Measurements from ENCODE around the gene KCNE3. TPM values are rescaled to one million over a fixed set of nuclear protein-coding genes. Genes with fewer than 3 reads are reported as not detected.

The KCNE3 gene
- total RNA-seq, 1 experiment from 2014 or later: 4.9 TPM

DNA sequence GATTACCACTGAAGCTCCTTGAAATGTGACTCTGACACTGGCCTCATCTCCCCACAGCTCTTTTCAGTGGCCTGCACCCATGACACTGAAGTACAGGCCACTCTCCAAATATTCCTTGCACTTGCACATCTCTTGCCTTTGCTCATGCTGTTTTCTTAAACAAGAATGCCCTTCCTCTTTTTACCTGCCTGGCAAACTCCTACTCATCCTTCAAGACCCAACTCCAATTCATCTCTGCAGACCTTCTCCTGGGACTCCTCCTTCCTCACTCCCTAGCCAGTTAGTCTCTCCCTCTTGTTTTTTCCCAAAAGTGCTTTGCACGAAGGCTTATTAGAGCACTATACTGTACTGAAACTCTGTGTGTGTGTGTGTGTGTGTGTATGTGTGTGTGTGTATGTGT lies 2.6 kb downstream of the KCNE3 start:
- no peaks in the 10 kb centered on the region; a peak in 2 of 7 replicates for H3K36me3 Mint-ChIP-seq (ENCODE audit: insufficient read depth in 1 of 3, low read depth in 3 of 3)
- Histone ChIP-seq H3K79me2 (ENCODE audit: insufficient read depth, low read length) (no peaks in the 10 kb centered on the region), H3K4me2 (ENCODE audit: insufficient read depth, insufficient read length, low read length) (no peak overlapping the region), H3K9me3 (ENCODE audit: control insufficient read depth, low read depth, low read length) (no peaks in the 10 kb centered on the region), H3K27ac (ENCODE audit: insufficient read length, low read depth, low read length) (no peak overlapping the region), H2BK120ac (ENCODE audit: low read depth, low read length, poor library complexity, severe bottlenecking) (no peak overlapping the region), H4K5ac (ENCODE audit: insufficient read length, low read depth, low read length) (no peak overlapping the region), H3K23me2 (ENCODE audit: insufficient read length, low read depth, low read length, poor library complexity, severe bottlenecking) (peaks cover 3% of the 10 kb centered on the region), H3K79me1 (ENCODE audit: insufficient read depth, low read depth, low read length, poor library complexity, severe bottlenecking) (no peaks in the 10 kb centered on the region), H2AFZ (ENCODE audit: low read length) (no peak overlapping the region), H3T11ph (ENCODE audit: low read length) (no peak overlapping the region), H2BK5ac (ENCODE audit: insufficient read length, low read length) (no peak overlapping the region), H3K9ac (ENCODE audit: extremely low read depth, insufficient read length, low read length) (no peak overlapping the region), H3K56ac (ENCODE audit: insufficient read length, low read depth, low read length) (no peak overlapping the region), H3K4me1 (ENCODE audit: insufficient read depth, low read length) (peaks cover 4% of the 10 kb centered on the region; the same call in 1 of the 2 replicates), H3K18ac (ENCODE audit: insufficient read length, low read depth, low read length) (no peak overlapping the region), H4K8ac (replicated peaks; ENCODE audit: insufficient read length, low read depth, low read length) (no peak overlapping the region), H4K20me1 (ENCODE audit: control insufficient read depth, insufficient read depth, insufficient read length) (no peaks in the 10 kb centered on the region), H3K27me3 (ENCODE audit: insufficient read depth, low read length) (no peaks in the 10 kb centered on the region), H2BK20ac (ENCODE audit: low read depth, low read length, poor library complexity, severe bottlenecking) (no peak overlapping the region), H2BK12ac (ENCODE audit: insufficient read length, low read depth, low read length) (no peak overlapping the region), H3K4ac (ENCODE audit: low read depth, low read length) (no peak overlapping the region), H2BK15ac (ENCODE audit: low read depth, low read length) (no peak overlapping the region), H4K91ac (ENCODE audit: insufficient read length, low read depth, low read length) (no peak overlapping the region), H2AK5ac (ENCODE audit: insufficient read length, low read length) (no peak overlapping the region), H3K14ac (ENCODE audit: insufficient read depth, low read length) (no peak overlapping the region), H3K23ac (ENCODE audit: insufficient read length, low read depth, low read length) (no peak overlapping the region)
- peaks cover 15 to 33% of the 10 kb centered on the region in 2 experiments for H3K4me1 Mint-ChIP-seq
- H3K9me3 Mint-ChIP-seq: no peaks in the 10 kb centered on the region
- peak; percentile 10 for DNase-seq
- TF ChIP-seq, protein P1, sequence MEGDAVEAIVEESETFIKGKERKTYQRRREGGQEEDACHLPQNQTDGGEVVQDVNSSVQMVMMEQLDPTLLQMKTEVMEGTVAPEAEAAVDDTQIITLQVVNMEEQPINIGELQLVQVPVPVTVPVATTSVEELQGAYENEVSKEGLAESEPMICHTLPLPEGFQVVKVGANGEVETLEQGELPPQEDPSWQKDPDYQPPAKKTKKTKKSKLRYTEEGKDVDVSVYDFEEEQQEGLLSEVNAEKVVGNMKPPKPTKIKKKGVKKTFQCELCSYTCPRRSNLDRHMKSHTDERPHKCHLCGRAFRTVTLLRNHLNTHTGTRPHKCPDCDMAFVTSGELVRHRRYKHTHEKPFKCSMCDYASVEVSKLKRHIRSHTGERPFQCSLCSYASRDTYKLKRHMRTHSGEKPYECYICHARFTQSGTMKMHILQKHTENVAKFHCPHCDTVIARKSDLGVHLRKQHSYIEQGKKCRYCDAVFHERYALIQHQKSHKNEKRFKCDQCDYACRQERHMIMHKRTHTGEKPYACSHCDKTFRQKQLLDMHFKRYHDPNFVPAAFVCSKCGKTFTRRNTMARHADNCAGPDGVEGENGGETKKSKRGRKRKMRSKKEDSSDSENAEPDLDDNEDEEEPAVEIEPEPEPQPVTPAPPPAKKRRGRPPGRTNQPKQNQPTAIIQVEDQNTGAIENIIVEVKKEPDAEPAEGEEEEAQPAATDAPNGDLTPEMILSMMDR (conservative IDR thresholded peaks at IDR 0.05): no peak
- no peak overlapping the region for H3K27ac Mint-ChIP-seq
- H3K4me3 Mint-ChIP-seq: no peak overlapping the region
- WGBS (ENCODE audit: extremely low coverage, insufficient read length, low lambda C conversion rate): no CpG with 5 or more reads among the region's 1 CpG
- peaks cover 22% of the 10 kb centered on the region for H3K27me3 Mint-ChIP-seq (ENCODE audit: low read depth)

Measured in H9 (cell line).